GM20431 (cell line): Measurements from ENCODE around the gene TMEM106C.

Experiments
- in situ Hi-C: fragments of 300-500 bp; cut with MseI, MboI; formaldehyde crosslinking; loops from one replicate; pipeline ENCODE4 v1.15.0; 2020; ENCODE audit warnings: low sequenced_read_pairs; ENCODE audit not compliant: unreplicated experiment

The TMEM106C gene

GRCh38 chr12:47963340-47964040, at the start of gene TMEM106C:
TMEM106C (plus strand) TSS chr12:47963596; CDS start chr12:47964237, 641 bp downstream.
- in situ Hi-C loops: loop anchor here (25.0 kb wide), 1 partner anchor 199 kb away; the partner anchor contains the start of gene ASB8

DNA sequence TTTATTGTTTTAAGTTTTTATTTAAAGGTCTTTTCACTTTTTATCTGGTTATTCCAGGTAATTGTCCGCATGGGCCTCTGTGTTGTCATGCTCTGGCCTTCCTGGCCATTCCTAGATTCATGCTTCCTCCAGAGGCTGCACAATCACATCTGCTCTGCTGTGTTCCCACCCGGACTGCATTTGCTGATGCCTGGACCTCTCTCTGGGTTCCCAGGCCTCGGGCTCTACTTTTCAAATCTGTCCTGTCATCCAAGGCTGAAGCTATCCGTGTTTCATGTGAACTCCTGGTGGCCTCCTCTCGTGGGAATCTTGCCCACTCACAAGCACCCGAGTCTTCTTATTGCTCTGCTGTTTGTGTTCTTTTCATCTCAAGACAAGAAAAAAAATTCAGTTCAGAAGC, 42.5 kb upstream of the TMEM106C start:
- in situ Hi-C loops: no loop called here

DNA sequence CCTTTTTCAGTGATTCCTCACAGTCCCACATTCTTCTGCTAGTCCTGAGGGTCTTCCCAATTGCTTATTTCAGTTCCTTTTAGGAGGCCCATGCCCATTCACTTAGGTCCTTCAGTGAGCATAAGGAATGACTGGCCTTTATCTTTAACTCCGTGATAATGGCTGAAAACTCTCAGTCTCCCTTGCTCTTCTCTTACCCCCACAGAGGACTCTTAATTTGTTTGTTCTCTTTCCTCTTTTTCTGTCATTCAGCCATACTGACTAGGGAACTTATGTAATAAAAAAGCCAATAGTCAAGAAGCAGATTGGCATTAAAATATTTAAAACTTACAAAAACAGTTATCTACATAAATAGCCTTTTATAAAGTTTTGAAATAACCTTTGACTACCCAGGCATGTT, 41.5 kb upstream of the TMEM106C start:
- in situ Hi-C loops: no loop called here

DNA sequence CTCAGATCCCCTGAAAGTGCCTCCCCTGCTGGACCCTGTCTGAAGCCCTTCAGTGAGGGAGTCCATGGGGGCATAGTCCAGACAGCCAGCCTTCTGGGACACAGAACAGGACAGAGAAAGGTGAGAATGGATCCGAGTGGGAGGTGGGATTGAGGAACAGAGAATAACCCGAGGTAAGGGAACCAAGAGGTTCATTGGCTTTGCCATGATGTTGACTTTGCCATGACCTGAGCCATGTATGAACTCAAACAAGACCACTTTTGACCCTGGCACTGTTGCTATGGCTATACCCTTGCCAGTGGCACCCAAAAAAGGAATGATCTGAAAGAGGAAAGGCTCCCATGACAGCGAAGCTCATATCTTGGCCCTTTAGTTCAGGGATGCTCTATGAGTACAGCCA, 36.0 kb upstream of the TMEM106C start:
- in situ Hi-C loops: no loop called here

- in situ Hi-C loops: no loop called here
Observed at GRCh38 chr12:47930634-47931033, 32.8 kb upstream of the TMEM106C start.

DNA sequence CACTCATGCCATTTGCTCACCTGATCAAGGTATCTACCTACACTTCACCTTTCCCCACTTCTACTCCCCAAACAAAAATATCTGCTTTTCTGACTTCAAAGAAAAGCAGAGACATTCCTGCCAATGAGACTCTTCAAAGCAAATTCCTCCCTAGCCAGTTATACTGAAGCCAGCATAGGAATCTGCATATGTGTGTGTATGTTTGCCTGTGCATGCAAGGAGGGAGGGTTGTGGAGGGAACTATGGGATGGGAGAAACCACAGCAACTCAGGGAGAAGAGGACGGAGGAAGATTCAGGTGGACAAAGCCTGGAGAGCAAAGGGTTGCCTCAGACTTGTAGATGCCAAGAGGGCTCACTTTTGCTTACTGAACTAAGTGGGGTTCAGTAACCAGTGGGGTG, 32.2 kb upstream of the TMEM106C start:
- in situ Hi-C loops: no loop called here

- in situ Hi-C loops: no loop called here
Observed at GRCh38 chr12:47935184-47935583, 28.2 kb upstream of the TMEM106C start.

DNA sequence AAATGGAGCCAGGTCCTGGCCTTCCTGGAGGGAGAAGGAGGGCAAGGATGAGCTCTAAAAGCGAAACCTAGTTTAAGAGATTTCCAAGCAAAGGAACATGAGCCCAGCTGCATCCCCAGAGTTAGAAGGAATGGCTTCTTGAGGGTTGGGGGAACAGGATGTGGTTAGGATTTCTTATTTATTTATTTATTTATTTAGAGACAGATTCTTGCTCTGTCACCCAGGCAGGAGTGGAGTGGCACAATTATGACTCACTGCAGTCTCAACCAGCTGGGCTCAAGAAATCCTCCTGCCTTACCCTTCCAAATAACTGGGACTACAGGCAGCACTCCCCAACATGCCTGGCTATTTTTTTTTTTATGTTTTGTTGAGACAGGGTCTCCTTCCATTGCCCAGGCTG, 25.3 kb upstream of the TMEM106C start:
- in situ Hi-C loops: no loop called here

DNA sequence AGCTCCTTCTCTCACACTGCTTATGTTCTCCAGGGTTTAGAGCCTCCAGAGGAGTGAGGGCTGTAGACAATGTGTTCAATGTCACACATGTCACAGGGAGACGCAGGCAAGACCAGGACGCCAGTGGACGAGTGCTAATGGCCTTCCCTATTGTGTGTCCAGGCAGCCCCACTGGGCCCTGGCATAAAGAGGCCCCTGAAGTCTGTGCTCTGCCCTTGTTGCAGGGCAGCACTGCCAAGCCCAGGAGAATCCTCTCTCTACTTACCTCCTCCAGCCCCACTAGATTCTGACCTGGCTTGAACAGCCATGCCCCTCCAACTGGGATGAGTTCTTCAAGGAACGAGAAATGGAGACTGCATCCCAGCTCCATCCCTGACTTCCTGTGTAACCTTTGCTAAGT, 24.8 kb upstream of the TMEM106C start:
- in situ Hi-C loops: no loop called here

- in situ Hi-C loops: no loop called here
Observed at GRCh38 chr12:47939009-47939601, 24.3 kb upstream of the TMEM106C start.

DNA sequence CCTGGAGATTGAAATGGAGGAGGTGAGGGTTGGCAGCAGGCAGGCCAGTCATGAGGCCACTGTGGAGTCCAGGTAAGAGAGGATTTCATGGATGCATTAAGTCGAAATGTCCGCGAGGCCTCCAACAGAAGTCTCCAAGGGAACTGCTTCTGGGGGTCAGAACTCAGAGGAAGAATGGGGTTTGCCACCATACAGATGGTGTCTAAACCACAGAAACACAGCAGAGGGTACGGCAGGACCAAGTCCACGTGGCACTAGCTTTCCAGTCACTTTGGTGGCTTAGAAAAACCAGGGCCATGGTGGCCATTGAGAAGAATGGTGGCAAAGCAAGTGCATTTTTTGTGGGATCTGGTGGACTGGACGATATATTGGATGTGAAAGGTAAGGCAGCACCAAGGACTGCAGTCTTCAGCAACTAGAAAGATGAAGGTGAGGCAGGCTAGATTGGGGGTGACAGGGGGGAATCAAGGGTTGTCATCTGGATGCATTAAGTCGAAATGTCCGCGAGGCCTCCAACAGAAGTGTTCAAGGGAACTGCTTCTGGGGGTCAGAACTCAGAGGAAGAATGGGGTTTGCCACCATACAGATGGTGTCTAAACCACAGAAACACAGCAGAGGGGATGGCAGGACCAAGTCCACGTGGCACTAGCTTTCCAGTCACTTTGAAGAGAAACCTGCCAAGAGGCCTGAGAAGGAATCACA, 22.5 kb upstream of the TMEM106C start:
- in situ Hi-C loops: no loop called here

DNA sequence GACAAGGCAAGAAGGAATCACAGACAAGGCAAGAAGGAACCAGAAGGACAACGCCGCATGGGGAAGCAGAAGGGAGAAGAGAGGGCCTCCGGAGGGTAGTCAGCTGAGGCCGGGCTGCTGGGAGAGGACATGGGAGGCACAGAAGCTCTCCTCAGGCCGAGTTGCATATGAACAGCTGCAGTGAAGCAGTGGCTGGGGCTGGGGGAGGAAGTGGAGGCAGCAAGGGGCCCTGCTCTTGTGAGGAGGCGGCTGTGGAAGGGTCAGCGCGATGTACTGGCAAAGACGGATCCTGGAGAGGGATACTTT, 22.0 kb upstream of the TMEM106C start:
- in situ Hi-C loops: no loop called here

- in situ Hi-C loops: no loop called here
Observed at GRCh38 chr12:47941871-47942613, 21.4 kb upstream of the TMEM106C start.

- in situ Hi-C loops: no loop called here
Observed at GRCh38 chr12:47942614-47943225, 20.7 kb upstream of the TMEM106C start.

DNA sequence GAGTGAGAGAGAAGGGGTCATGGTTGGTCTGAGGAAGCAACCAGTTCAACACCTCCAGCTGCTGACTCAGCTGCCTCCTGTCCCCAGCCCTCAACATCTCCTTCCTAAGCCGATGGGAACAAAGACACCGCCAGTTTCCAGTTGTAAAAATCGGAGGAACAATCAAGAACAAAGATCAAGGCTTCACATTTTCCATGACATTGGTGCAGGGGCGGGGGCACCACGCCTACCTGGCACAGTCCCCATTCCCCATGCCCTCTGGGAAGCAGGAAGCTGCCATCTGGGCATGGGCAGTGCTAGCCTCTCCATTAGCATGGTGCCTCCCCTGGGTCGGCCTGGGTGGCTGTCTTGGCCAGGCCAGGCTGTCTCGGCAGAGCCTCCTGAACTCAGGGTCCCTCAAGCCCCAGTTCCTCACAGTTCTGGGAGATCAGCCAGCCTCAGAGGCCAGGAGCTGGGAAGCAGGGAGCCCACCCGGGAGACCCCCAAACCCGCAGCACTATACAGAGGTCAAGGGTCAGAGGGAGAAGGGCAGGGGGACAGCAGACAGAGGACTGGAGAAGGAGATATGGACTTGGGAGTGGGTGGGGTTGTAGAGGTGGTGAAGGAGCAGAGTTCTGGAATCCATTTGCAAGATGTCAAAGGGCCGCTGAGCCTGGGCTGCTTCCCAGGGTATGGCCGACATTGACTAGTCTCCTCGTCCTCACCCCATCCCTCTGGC, 19.6 kb upstream of the TMEM106C start:
- in situ Hi-C loops: no loop called here

DNA sequence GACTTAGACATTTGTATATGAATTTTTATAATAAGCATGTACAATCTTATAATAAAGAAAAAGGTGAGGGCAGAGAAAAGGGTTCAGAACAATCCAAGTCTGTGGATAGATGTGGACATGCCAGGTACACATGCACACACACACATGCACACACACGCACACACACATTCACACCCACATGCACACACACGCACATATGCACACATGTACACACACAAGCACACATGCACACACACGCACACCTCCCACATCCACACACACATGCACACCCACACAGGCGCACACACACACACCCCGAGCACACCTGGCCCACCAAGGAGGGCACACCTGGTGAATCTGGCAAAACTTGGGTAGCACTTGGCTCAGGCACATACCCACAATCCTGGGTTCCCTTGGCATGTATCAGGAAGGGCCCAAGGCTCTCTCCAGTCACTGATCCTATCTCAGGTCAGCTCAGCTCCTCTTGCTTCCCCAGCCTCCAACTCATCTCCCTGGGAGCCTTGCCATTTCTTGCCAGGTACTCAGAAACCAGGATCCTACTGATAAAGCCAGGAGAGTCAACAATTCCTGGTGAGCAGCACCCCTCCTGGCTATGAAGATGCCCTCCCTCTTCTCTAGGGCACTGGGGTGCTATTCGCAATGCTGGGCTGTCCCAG, 18.6 kb upstream of the TMEM106C start:
- in situ Hi-C loops: no loop called here

DNA sequence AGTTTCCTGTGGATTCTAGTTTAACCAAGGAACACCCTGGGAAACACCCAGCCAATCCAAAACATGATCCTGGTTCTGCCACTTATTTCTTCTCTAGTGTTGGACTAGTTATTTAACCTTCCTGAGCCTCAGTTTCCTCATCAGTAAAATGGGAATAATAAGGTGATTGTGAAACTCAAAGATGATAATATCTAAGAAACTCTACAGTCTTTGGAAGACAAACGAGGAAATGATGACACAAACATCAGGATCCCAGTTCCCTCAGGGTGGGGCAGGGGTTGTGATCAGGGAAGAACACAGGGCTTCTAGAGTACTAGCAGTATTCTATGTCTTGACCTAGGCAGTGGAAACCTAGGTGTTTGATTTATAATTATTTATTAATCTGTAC, 18.1 kb upstream of the TMEM106C start:
- in situ Hi-C loops: no loop called here

DNA sequence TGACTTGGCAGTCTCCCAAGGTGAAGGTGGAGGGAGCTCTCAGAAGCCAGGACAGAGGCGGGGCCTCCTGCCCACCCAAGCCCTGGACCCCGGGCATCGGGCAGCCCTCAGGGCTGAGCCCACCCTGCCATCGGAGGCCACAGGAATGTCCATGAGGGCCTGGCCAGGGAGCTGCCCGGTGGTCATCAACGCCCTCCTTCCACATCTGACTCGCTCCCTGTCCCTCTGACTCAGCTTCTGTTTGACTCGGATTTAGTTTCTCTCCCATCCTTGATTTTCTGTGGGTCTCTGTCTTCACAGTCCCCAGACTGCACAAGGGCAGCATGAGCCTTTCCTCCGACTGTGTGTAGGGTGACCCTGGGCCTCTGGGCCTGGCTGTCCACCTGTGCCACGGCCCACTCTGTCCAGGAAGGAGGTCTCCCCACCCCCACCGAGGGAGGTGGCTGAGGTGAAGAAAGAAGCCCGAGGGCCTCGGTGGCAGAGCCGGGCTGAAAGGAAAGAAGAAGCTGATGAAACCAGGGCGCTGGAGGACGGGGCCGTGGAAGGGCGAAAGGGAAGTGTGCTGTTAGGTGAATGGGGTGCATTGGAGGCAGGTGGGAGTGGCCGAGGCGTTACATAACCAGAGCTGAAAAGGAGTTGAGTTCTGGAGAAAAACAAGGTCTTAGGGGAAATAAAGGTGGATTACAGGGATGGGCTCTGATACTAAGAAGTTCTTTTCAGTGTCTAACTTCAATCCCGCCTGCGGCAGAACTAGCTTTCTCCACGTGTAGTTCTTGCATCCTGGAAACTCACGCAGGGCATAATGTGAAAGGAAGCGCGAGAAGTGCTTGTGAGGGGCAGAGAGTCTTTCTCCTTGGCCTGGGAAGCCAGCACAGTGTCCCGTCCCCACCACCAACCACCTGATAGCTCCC, 16.7 kb upstream of the TMEM106C start:
- in situ Hi-C loops: no loop called here
